Daoy (cell line): Measurements from ENCODE around the gene BTBD8. TPM values are rescaled to one million over a fixed set of nuclear protein-coding genes. Genes with fewer than 3 reads are reported as not detected.
A peak's percentile ranks its signal among the peaks of the same experiment; 100 is the strongest.
"Not testable (repeated sequence)": the region's sequence is repeated elsewhere in the genome, so short reads cannot be mapped to it uniquely, and the experiment has no call there.

Source experiments
- DNase-seq: peaks from one replicate; pipeline ENCODE4 v3.0.0-alpha.2; 2015; ENCODE audit warnings: low read depth
- total RNA-seq: library from RNA; depleted of rRNA; stranded (reverse); fragments of >200 nt; shearing (Covaris generic); gene quantifications from 2 replicates; pipeline ENCODE4 v1.2.3, GENCODE V29; 2014; rRNA removed

BTBD8 gene
- total RNA-seq, result 2.3 and 4.8 TPM in 2 replicates

DNA sequence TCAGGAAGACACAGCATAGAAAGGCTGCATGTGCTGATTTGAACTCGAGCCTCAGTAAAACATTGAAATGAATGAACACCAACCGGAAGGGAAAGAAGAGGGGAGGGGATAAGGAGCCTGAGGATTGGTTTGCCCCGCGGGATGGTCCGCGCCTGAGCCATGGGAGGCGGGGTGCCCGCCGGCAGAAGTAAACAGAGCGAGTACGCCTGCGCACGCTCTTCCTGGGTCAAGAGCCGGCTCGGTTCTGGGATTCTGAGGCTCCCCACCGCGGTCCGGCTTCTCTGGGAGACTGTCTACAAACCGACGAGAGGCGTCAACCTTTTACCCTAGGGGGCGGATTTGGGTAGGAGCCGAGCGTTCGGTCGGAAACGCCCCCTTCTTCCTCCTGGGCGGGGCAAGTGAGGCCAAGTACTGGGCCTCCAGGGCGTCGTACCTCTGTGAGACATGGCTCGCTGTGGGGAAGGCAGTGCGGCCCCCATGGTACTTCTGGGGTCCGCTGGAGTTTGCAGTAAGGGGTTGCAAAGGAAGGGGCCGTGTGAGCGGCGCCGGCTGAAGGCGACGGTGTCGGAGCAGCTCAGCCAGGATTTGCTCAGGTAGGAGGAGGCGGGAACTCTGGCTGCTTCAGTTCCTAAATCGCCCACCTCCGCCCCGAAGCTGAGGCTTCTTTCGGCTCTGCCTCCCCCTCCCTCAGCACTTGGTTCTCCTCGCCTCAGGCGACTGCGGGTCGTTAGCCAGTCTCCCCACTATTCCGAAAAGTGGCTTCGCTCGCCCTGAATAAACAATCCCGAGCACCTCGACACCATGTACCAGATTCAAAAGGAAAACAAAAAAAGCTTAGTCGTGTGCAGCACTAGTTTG lies at the start of gene BTBD8:
TSS of gene BTBD8 (plus strand) at position 218 of the 858 bp plus-strand sequence. CDS start at position 445, 227 bp downstream.
- DNase-seq, result peak; percentile 91

DNA sequence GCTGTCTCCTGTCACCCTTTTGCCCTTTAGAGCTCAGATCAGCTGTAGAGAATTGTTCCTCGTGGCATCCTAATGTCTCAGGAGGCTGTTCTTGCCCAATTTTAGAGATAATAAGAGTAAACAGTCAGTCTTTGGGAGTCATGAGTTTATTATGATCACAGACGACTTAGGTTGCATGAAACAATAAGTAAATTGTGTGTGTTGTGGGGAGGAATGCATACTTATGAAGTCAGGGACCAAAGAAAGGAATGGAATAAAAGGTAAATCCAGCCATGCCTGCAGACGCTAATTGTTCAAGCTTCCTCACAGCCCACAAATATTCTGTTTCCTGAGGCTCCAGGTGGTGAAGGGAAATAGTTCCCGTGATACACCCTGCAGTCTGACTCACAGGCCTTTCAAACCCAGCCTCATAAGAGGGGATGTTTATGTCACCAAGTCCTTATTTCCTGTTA lies 49.5 kb upstream of the BTBD8 start:
- peak; percentile 91 for DNase-seq

DNA sequence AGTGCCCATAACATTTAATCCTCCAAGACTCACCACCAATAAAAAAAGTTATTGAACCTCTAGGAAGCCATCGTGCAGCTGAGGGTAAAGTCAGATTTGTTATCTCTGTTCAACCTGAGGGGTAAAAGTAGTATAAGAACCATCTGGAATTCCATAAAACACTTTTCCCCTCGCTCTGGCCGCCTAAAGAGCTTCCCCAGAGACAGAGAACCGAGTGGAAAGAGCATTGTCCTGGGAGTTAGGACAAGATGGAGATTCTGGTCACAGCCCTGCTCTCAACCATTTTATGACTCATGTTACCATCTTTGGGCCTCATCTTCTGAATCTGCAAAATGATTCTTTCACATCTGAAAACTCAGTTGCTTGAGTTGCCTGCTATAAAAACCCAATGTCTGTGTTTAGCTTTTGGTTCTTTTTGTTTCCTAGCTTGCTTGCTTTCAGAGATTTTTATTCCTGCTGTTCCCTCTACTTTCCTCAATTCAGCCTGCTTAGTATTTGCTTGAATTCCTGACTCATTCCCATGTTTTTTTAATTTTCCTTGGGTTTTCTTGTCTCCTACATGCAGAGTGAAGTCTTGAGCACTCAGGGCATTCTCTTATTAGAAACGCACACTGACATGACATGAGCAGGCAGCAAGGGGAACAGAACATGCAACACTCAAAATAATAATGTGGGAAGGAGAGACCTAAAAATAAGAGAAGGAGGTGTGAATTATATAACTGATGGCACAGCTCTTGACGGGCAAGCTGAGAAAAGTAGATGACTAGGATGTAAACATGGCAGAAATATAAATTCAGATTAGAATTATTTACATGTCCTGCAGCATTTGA lies 48.6 kb upstream of the BTBD8 start:
- no peak for DNase-seq

DNA sequence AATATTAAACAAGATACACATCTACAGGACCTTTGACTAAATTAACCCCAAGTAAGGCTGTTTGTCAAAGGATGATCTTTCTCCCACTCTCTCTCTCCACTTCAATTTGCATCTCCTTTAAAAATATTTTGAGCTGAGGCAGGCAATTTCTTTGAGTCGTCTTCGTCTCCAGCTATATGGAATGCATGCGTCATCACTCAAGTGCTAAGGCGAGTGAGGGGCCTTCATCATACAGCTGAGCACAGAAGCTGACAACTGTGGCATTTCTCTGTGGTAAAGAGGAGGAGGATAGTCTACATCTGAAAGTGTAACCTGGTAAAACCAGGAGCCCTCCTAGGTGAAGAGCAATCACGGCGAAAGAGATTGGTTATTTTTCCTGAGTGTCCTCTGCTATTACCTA lies 42.7 kb upstream of the BTBD8 start:
- peak; percentile 58 for DNase-seq

DNA sequence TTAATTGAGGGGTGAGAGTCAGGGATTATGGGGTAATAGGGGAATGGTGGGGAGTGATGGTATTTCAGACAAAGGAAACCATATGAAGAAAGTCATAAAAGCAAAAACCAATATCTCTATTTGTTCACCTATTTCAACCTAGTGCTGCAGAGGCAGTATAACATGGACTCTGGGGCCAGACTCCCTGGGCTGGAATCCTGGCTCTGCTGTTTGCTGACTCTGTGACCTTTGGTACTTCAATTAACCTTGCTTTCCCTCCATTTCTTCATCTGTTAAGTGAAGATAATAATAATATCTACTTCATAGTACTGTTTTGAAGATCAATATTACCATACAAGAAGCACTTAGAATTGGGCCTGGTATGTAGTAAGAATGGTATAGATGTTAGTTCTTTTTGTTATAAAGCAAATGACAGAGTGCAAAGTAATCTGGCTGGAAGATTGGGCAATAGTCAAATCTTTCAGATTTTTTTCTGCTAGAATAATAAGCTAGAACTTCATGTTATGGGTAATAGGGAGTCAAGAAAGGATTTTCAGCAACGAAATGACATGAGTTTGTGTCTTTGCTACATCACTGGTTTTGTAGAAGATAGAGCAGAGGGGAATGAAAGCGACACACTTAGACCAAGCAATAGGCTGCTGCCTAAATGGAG lies 41.3 kb upstream of the BTBD8 start:
- DNase-seq, result no peak

DNA sequence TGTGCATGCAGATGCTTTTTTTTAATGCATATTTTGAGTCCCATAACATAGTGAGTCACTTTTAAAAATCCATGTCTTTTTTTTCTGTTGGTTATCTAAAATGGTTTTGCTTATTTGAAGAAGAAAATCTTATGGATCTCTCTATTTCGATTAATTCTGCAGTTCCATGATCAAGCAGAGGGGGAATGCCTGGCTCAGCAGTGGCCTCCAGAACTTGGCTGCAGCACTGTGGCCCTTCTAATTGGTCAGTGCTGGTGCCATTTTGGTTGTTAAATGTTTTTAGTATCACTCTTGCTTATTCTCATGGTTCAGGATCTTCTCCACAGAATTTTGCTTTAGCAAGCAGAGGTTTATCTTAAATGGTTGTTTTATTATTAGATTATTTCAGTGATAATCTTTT lies 39.2 kb upstream of the BTBD8 start:
- DNase-seq, result no peak

DNA sequence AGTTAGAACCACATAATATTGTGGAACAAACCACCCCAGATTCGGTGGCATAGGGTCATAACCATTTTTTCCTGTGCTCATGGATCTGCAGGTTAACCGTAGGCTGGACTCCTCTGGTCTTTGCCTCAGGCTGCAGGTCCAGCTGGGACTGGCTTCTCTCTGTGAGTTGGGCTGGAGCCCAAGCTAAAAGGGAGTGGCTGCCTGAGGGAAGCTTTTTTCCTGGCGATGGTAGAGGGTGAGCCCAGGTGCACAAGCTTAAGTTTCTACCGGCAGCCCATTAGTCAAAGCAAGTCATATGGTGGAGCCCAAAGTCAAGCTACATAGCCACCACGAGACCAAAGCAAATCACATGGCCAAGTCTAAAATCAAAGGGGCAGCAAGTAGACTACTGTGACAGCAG lies 36.5 kb upstream of the BTBD8 start:
- DNase-seq, result no peak

DNA sequence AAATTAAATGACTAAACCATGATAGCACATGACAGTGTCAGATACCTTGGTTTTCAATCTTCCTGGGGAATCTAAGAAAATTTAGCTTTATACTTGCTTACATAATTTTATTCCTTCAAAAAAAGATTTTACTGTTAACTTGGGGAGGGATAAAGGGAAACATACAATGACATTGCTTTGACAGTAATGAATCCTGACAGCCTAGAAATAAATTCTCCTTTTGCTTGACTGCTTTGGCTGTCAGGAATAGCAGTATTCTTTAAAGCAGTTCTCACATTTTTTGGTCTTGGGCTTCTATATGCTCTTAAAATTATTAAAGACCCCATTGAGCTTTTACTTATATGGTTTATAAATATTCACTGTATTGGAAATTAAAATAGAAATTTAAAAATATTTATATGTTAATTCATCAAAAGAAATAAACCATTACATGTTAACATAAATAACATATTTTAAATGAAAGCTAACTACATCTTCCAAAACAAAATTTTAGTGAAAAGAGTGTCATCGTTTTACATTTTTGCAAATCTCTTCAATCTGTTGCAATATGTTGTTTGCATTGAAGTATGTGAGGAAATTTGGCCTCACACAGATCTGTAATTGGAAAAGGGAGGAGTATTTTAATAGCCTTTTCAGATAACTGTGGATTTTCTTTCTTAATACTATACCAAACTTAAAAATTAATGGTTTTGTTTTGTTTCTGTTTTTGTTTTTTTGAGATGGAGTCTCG lies 34.2 kb upstream of the BTBD8 start:
- DNase-seq, result no peak

DNA sequence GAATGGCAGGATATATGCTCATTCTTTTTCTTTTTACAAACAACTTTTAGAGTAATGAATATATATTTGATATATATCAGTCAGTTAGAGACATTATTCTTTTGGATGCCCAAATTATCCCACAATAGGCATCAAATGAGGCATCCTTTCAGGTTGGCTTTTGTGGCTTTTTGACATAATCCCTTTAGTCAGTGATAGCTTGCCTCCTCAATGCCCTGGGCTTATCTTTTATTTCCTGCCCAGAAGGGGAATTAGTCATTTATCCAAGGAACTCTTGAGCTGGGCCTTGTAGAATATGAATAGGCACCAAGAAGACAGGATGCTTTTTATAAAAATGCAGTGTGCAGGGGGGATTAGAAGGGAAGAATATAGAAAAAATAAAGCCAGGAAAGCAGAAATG lies 28.2 kb upstream of the BTBD8 start:
- no peak for DNase-seq

DNA sequence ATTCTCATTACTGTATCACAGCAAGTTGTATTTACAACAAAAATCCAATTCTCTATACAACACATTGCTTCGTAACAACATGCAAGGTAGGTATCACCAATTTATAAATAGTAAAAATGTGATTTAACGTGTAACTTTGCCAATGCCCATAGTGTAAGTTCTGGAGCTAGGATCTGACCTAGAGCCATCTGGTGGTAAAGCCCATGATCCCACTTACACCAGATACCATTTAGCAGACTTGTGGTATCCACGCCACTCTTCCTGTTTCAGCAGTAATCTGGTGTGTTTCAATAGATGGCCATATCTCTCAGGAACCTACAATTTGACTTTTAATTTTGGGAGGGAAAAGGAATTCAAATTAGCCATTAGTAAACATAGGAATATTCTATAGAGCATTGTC lies 15.1 kb upstream of the BTBD8 start:
- DNase-seq, result no peak

DNA sequence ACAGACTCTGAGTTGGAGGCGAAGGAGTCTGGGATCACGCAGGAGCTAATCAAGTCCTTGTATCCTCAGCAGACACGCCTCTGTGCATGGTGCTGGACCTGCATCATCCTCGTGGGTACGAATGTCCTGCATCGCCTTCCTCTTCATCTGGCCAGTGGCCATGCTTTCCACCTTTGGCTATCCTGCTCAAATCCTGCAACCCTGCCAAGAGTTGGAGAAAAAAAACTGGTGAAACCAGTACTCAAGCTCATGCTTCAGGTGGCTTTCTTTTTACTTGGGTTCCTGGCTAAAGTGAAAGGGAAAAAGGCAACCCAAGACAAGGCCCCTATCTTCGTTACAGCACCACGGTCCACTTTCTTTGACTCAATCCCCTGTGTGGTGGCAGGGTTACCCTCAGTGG lies 13.8 kb upstream of the BTBD8 start:
- no peak for DNase-seq

DNA sequence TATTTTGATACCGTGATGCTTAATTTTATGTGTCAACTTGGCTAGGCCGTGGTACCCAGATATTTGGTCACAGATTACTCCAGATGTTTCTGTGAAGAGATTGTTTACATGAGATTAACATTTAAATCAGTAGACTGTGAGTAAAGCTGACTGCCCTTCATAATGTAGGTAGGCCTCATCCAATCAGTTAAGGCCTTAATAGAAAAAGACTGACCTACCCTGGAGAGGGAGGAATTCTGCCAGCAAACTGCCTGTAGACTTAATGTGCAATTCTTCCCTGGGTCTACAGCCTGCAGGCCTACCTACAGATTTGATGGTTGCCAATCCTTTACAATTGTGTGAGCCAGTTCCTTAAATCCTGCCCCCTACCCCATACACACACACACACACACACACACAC lies 9.3 kb upstream of the BTBD8 start:
- no peak for DNase-seq

DNA sequence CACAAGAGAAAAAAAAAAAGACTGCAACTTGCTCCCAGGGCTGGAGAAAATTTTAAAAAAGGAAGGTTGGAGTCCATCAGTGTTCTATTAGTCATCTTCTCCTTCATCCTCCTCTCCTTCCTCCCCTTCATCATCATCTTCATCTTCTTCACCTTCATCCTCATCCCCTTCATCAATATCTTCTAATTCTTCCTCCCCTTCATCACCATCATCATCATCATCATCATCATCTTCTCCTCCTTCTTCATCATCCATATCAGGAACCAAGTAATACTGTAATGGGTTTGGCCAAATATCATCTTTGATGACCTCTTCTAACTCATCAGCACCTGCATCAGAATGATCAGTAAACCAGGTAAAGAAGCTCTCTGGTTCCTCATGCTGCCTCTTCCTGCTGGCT lies 5.7 kb upstream of the BTBD8 start:
- DNase-seq, result not testable (repeated sequence)

DNA sequence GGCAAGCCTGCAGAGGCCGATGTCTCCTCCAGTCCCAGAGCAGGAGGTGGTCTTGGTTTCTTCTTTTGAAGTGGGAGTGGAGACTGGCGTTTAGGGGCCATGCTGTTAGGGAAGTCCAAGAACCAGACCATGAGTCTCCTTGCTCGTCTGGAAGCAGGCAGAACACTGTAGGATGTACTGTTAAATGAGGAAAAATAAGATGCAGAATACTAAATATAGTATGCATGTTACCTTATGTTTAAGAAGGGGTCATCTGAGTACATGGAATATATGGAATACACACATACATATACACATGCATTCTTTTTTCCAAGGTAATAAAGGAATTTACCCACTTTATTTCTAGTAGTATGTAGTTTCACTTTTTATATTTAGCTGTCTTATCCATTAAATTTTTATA lies 4.8 kb upstream of the BTBD8 start, which contains the start of gene SETSIP:
TSS of gene SETSIP (minus strand) at position 101 of the 400 bp plus-strand sequence. CDS start at position 101, 0 bp downstream.
- no peak for DNase-seq

DNA sequence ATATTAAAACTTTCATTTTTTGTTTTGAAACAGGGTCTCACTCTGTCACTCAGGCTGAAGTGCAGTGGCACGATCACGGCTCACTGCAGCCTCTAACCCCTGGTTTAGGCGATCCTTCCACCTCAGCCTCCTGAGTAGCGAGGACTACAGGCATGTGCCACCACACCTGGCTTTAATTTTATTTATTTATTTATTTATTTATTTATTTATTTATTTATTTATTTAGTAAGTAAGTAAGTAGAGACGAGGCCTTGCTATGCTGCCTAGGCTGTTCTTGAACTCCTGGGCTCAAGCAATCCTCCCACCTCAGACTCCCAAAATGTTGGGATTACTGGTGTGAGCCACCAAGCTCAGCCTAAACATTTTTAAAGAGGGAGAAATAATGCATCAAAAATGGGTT lies 3.8 kb upstream of the BTBD8 start:
- DNase-seq, result no peak

DNA sequence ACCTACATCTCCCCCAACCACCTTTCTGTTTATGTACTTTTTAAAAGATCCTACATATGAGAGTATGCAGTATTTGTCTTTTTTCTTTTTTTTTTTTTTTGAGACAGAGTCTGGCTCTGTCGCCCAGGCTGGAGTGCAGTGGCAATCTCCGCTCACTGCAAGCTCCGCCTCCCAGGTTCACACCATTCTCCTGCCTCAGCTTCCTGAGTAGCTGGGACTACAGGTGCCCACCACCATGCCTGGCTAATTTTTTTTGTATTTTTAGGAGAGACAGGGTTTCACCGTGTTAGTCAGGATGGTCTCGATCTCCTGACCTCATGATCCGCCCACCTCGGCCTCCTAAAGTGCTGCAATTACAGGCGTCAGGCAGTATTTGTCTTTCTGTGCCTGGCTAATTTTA lies 2.1 kb upstream of the BTBD8 start:
- not testable (repeated sequence) for DNase-seq

DNA sequence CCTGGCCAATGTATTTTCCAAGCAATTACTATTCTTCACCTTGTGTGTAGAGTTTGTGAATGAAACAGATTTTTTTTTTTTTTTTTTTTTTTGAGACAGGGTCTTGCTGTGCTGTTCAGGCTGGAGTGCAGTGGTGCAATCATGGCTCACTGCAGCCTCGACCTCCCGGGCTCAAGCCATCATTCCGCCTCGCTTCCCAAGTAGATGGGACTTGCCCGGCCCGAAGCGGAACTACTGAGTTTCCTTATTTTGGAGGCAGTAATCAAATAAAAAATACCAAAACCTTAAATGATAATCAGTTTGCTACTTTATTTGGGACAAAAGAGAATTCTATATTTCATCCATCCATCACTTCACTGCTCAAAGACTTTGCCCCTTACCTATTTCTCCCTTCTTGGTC lies 704 bp upstream of the BTBD8 start:
- no peak for DNase-seq

DNA sequence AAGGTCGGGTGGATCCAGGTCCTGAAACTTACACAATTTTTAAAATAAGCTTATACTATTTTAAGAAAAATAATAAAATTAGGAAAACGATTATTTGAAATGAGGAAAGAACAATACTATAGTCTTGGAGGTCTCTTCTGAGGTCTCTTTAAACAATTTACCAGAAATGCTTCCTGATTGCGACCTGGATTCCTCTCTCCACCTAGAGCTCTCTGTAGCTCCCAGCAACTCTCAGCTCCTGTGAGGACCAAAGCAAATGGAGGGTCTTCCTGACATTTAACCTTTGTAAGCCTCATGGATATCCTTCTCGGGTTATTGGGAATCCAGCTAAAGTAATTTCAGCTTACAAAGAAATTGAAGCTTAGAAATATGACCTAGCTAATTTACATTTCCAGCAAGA lies 886 bp downstream of the BTBD8 start:
- DNase-seq, result no peak

DNA sequence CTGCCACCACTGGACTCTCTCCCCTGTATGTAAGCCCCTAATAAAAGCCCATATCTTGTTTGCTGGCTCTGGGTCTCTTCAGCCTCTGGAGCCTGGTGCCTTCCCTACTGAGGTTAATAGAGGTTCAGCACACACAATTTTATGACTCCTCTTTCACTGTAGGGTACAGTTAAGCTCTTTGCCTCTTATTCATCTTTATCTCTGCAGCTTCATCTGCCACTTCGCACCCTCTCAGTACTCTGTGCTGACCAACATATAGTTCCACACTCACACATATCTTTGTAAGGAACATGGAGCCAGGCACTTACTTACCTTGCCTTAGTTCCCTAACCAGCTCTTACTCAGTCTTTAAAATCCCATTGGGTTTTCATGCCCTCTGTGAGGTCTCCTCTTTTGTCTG lies 4.5 kb downstream of the BTBD8 start:
- no peak for DNase-seq

DNA sequence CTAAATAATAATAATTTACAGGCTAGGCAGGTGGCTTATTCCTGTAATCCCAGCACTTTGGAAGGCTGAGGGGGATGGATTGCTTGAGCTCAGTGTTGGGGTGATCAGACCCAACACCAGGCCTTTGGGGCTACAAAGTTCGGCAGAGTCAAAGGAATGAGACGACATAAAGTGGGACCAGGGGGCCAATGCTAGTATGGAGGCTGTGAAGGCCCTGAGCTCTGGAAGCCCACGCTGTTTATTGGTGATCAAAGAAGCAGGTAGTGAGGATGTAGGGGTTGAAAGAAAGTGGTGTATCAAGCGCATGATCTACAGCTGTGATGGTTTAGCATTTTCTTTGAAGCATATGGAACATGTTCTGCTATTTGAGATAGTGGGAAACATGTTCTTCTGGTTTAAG lies 5.6 kb downstream of the BTBD8 start:
- no peak for DNase-seq

DNA sequence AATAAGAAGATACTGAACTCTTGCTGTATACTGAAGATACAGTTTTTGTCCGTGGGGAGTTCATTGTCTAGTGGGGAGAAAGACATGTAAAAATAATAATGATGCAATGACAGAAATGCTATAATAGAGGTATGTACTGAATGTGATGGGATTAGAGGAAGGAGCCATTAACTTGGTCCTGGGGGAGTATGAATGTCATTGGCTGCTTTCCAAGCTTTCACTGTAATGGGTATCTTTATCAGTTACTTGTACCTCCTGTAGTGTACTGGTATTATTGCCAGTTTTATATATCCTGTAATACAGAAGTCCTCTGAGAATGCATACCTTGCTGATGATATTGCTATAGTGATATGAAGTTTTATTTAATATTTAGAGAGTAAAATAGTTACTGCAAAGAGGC lies 7.4 kb downstream of the BTBD8 start:
- DNase-seq, result no peak

DNA sequence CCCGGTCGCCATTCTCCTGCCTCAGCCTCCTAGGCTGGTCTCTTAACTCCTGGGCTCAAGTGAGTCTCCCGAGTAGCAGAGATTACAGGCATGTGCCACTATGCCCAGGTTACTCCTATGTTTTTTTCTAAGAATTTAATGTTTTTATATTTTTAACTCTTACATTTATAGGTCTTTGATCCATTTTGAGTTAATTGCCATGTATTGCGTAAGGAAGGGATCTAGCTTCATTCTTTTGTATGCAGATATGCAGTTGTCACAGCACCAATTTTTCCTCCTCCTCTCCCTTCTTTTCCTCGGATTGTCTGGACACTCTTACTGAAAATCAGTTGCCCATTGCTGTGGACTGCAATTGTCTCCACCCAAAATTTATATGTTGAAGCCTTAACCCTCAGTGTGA lies 11.5 kb downstream of the BTBD8 start:
- no peak for DNase-seq
